ENCODE data around the gene TPK1.

- TF ChIP-seq CTCF (IDR thresholded peaks at IDR 0.05): no peak
- no peak for TF ChIP-seq POLR2A (IDR thresholded peaks at IDR 0.05)
Observed at GRCh38 chr7:144584726-144585125, 251.1 kb downstream of the TPK1 start.

All from Peyer's patch (tissue), 4 donors.